Loucy (cell line): ENCODE measurements around the gene CALN1.

Source experiments
- CTCF ChIP-seq: fragments of 200-600 bp; sonication (generic); conservative IDR thresholded peaks from 2 replicates; pipeline ENCODE4 v1.5.1; 2014; ENCODE audit warnings: mild to moderate bottlenecking, antibody characterized with exemption, low read length
- EZH2phosphoT487 ChIP-seq: fragments of 200-600 bp; IDR thresholded peaks from 2 replicates; pipeline ENCODE4 v1.6.1; 2018; ENCODE audit warnings: antibody characterized with exemption, mild to moderate bottlenecking, moderate library complexity, borderline replicate concordance

GRCh38 chr7:71925663-71926062, 486.5 kb downstream of the CALN1 start:
- TF ChIP-seq CTCF (0 out of 2 replicates have a peak, but pooled peaks have one; percentile 9), EZH2phosphoT487 (no peak)
